Body of pancreas (tissue), 4 donors: Measurements from ENCODE around the gene PATJ.

Experiments
- POLR2A ChIP-seq, 3 donors: fragments of 450-650 bp; IDR thresholded peaks; one replicate each; pipeline ENCODE4 v1.6.1; 2016; ENCODE audit warnings: antibody characterized with exemption in 3 of 3, mild to moderate bottlenecking in 2 of 3
- TF ChIP-seq, protein P1 (sequence below), 7 experiments: fragments of 450-650 bp in 4 of 7; fragments of 200-600 bp in 3 of 7; sonication (generic) in 3 of 7; IDR thresholded peaks; one replicate each; pipeline ENCODE4 v1.5.1; 2016 to 2019; ENCODE audit warnings: antibody characterized with exemption in 7 of 7

- TF ChIP-seq, protein P1, sequence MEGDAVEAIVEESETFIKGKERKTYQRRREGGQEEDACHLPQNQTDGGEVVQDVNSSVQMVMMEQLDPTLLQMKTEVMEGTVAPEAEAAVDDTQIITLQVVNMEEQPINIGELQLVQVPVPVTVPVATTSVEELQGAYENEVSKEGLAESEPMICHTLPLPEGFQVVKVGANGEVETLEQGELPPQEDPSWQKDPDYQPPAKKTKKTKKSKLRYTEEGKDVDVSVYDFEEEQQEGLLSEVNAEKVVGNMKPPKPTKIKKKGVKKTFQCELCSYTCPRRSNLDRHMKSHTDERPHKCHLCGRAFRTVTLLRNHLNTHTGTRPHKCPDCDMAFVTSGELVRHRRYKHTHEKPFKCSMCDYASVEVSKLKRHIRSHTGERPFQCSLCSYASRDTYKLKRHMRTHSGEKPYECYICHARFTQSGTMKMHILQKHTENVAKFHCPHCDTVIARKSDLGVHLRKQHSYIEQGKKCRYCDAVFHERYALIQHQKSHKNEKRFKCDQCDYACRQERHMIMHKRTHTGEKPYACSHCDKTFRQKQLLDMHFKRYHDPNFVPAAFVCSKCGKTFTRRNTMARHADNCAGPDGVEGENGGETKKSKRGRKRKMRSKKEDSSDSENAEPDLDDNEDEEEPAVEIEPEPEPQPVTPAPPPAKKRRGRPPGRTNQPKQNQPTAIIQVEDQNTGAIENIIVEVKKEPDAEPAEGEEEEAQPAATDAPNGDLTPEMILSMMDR (IDR thresholded peaks at IDR 0.05) = no peak
- no peak for TF ChIP-seq POLR2A (IDR thresholded peaks at IDR 0.05)
Observed at GRCh38 chr1:62128745-62129144, 386.5 kb downstream of the PATJ start.
